Sigmoid colon (tissue), 4 donors: Measurements from ENCODE around the gene SSPN.

Source experiments
- CTCF ChIP-seq, 4 experiments: fragments of 450-650 bp in 3 of 4; fragments of 200-600 bp in 1 of 4; IDR thresholded peaks; one replicate each; pipeline ENCODE4 v1.5.1; 2016 to 2019; ENCODE audit warnings: antibody characterized with exemption in 4 of 4, mild to moderate bottlenecking in 3 of 4, moderate library complexity in 2 of 4
- EP300 ChIP-seq, 4 donors: sonication (generic); formaldehyde crosslinking; IDR thresholded peaks; one replicate each; pipeline ENCODE4 v1.6.1; 2017; ENCODE audit warnings: antibody characterized with exemption in 4 of 4
- POLR2A ChIP-seq, 2 donors: fragments of 450-650 bp; IDR thresholded peaks; one replicate each; pipeline ENCODE4 v1.6.1; 2016; ENCODE audit warnings: antibody characterized with exemption in 2 of 2, mild to moderate bottlenecking in 2 of 2, moderate library complexity in 2 of 2

GRCh38 chr12:26233631-26234030 lies 38.3 kb downstream of the SSPN start:
- TF ChIP-seq EP300 (IDR thresholded peaks at IDR 0.05) (no peak), CTCF (IDR thresholded peaks at IDR 0.05) (no peak), POLR2A (IDR thresholded peaks at IDR 0.05) (no peak)
